H9 (cell line): ENCODE results near the gene BACH2. TPM values are rescaled to one million over a fixed set of nuclear protein-coding genes. Genes with fewer than 3 reads are reported as not detected.

Source experiments
- DNase-seq: peaks from one replicate; pipeline ENCODE4 v3.0.0-alpha.2; 2017
- H2AFZ ChIP-seq: one replicate; pipeline ENCODE4 v1.6.1; 2013; ENCODE audit warnings: mild to moderate bottlenecking, low read length, control low read depth, moderate library complexity
- H2AK5ac ChIP-seq: 2 replicates; pipeline ENCODE4 v1.6.1; 2013; ENCODE audit warnings: low read length, control low read depth, mixed read lengths; ENCODE audit not compliant: insufficient read length
- H2BK120ac ChIP-seq: one replicate; pipeline ENCODE4 v1.6.1; 2013; ENCODE audit warnings: low read depth, mild to moderate bottlenecking, low read length, control low read depth, inconsistent platforms; ENCODE audit not compliant: poor library complexity, severe bottlenecking
- H2BK12ac ChIP-seq: 2 replicates; pipeline ENCODE4 v1.6.1; 2013; ENCODE audit warnings: low read length, control low read depth, mixed read lengths, low read depth; ENCODE audit not compliant: insufficient read length
- H2BK15ac ChIP-seq: 2 replicates; pipeline ENCODE4 v1.6.1; 2013; ENCODE audit warnings: low read depth, low read length, control low read depth
- H2BK20ac ChIP-seq: one replicate; pipeline ENCODE4 v1.6.1; 2013; ENCODE audit warnings: low read depth, mild to moderate bottlenecking, low read length, control low read depth, inconsistent platforms; ENCODE audit not compliant: poor library complexity, severe bottlenecking
- H2BK5ac ChIP-seq: 2 replicates; pipeline ENCODE4 v1.6.1; 2013; ENCODE audit warnings: low read length, control low read depth, mixed read lengths; ENCODE audit not compliant: insufficient read length
- H3K14ac ChIP-seq: 2 replicates; pipeline ENCODE4 v1.6.1; 2013; ENCODE audit warnings: low read length, control low read depth; ENCODE audit not compliant: insufficient read depth
- H3K18ac ChIP-seq: 2 replicates; pipeline ENCODE4 v1.6.1; 2013; ENCODE audit warnings: low read depth, mild to moderate bottlenecking, mixed read lengths, low read length, control low read depth; ENCODE audit not compliant: insufficient read length
- H3K23ac ChIP-seq: 2 replicates; pipeline ENCODE4 v1.6.1; 2013; ENCODE audit warnings: low read length, control low read depth, mixed read lengths, low read depth; ENCODE audit not compliant: insufficient read length
- H3K23me2 ChIP-seq: 2 replicates; pipeline ENCODE4 v1.6.1; 2013; ENCODE audit warnings: low read depth, mild to moderate bottlenecking, mixed read lengths, low read length, control low read depth; ENCODE audit not compliant: insufficient read length, poor library complexity, severe bottlenecking
- H3K27ac ChIP-seq: 2 replicates; pipeline ENCODE4 v1.5.1; 2013; ENCODE audit warnings: low read length, control low read depth, mixed read lengths, low read depth; ENCODE audit not compliant: insufficient read length
- H3K27me3 ChIP-seq: 2 replicates; pipeline ENCODE4 v1.6.1; 2013; ENCODE audit warnings: low read length, control low read depth, inconsistent platforms; ENCODE audit not compliant: insufficient read depth
- H3K4ac ChIP-seq: 2 replicates; pipeline ENCODE4 v1.6.1; 2013; ENCODE audit warnings: low read depth, mild to moderate bottlenecking, control low read depth, inconsistent platforms, low read length, moderate library complexity
- H3K4me1 ChIP-seq: 2 replicates; pipeline ENCODE4 v1.6.1; 2013; ENCODE audit warnings: low read length, control low read depth, inconsistent platforms; ENCODE audit not compliant: insufficient read depth
- H3K4me2 ChIP-seq: 2 replicates; pipeline ENCODE4 v1.6.1; 2013; ENCODE audit warnings: low read length, control low read depth, mixed read lengths; ENCODE audit not compliant: insufficient read length, insufficient read depth
- H3K56ac ChIP-seq: 2 replicates; pipeline ENCODE4 v1.6.1; 2013; ENCODE audit warnings: low read depth, mild to moderate bottlenecking, mixed read lengths, low read length, control low read depth; ENCODE audit not compliant: insufficient read length
- H3K79me1 ChIP-seq: 2 replicates; pipeline ENCODE4 v1.6.1; 2013; ENCODE audit warnings: low read depth, mild to moderate bottlenecking, moderate library complexity, low read length, control low read depth, inconsistent platforms; ENCODE audit not compliant: insufficient read depth, poor library complexity, severe bottlenecking
- H3K79me2 ChIP-seq: 2 replicates; pipeline ENCODE4 v1.6.1; 2013; ENCODE audit warnings: low read length, control low read depth, inconsistent platforms; ENCODE audit not compliant: insufficient read depth
- H3K9ac ChIP-seq: 2 replicates; pipeline ENCODE4 v1.6.1; 2013; ENCODE audit warnings: low read length, control low read depth, mixed read lengths; ENCODE audit not compliant: insufficient read length; ENCODE audit errors: extremely low read depth
- H3K9me3 ChIP-seq: one replicate; pipeline ENCODE4 v1.6.1; 2013; ENCODE audit warnings: low read depth, low read length, inconsistent platforms; ENCODE audit not compliant: control insufficient read depth
- H3T11ph ChIP-seq: one replicate; pipeline ENCODE4 v1.6.1; 2013; ENCODE audit warnings: mild to moderate bottlenecking, low read length, control low read depth, inconsistent platforms
- H4K20me1 ChIP-seq: one replicate; pipeline ENCODE4 v1.6.1; 2013; ENCODE audit not compliant: control insufficient read depth, insufficient read length, insufficient read depth
- H4K5ac ChIP-seq: 2 replicates; pipeline ENCODE4 v1.6.1; 2013; ENCODE audit warnings: low read depth, mild to moderate bottlenecking, mixed read lengths, low read length, control low read depth; ENCODE audit not compliant: insufficient read length
- H4K8ac ChIP-seq: replicated peaks from 2 replicates; pipeline ENCODE4 v1.6.1; 2013; ENCODE audit warnings: low read length, control low read depth, mixed read lengths, low read depth; ENCODE audit not compliant: insufficient read length
- H4K91ac ChIP-seq: 2 replicates; pipeline ENCODE4 v1.6.1; 2013; ENCODE audit warnings: low read depth, mild to moderate bottlenecking, moderate library complexity, mixed read lengths, low read length, control low read depth; ENCODE audit not compliant: insufficient read length
- H3K27ac Mint-ChIP-seq, 3 experiments: 2 replicates in 2 of 3; 3 replicates in 1 of 3; pipeline ENCODE4 v1.8.0; 2020 to 2021; ENCODE audit warnings: mixed read lengths in 3 of 3, mild to moderate bottlenecking in 1 of 3, moderate library complexity in 1 of 3
- H3K27me3 Mint-ChIP-seq: 2 replicates; pipeline ENCODE4 v1.8.0; 2021; ENCODE audit warnings: low read depth, mild to moderate bottlenecking, moderate library complexity, mixed read lengths
- H3K36me3 Mint-ChIP-seq, 3 experiments: 2 replicates in 2 of 3; 3 replicates in 1 of 3; pipeline ENCODE4 v1.8.0; 2020 to 2021; ENCODE audit warnings: low read depth in 3 of 3, mixed read lengths in 3 of 3; ENCODE audit not compliant: insufficient read depth in 1 of 3
- H3K4me1 Mint-ChIP-seq, 2 experiments: 2 replicates each; pipeline ENCODE4 v1.8.0; 2020; ENCODE audit warnings: mixed read lengths in 2 of 2
- H3K4me3 Mint-ChIP-seq, 2 experiments: 2 replicates in 1 of 2; 3 replicates in 1 of 2; pipeline ENCODE4 v1.8.0; 2020 to 2021; ENCODE audit warnings: mild to moderate bottlenecking in 2 of 2, mixed read lengths in 2 of 2, moderate library complexity in 1 of 2
- H3K9me3 Mint-ChIP-seq, 2 experiments: 2 replicates in 1 of 2; 3 replicates in 1 of 2; pipeline ENCODE4 v1.8.0; 2020; ENCODE audit warnings: mild to moderate bottlenecking in 2 of 2, mixed read lengths in 2 of 2, moderate library complexity in 1 of 2
- WGBS: extraction: QIAGEN DNeasy Blood & Tissue Kit; methylation state at CpG from one replicate; pipeline ENCODE4 v1.1.7; 2013; ENCODE audit warnings: missing lambda C conversion rate, low lambda C conversion rate, mixed read lengths; ENCODE audit not compliant: insufficient read length; ENCODE audit errors: extremely low coverage; 5-methylcytosine and 5-hydroxymethylcytosine counted together
- total RNA-seq: library from RNA; stranded (reverse); gene quantifications from 2 replicates; pipeline ENCODE4 v1.2.1, GENCODE V29; 2021
- TF ChIP-seq, protein P1 (sequence below): fragments of 200-600 bp; sonication (generic); conservative IDR thresholded peaks from 3 replicates; pipeline ENCODE4 v1.8.0; 2021; ENCODE audit warnings: antibody characterized with exemption, mild to moderate bottlenecking

The BACH2 gene
- total RNA-seq, 1 experiment from 2014 or later: 2.0 TPM

DNA sequence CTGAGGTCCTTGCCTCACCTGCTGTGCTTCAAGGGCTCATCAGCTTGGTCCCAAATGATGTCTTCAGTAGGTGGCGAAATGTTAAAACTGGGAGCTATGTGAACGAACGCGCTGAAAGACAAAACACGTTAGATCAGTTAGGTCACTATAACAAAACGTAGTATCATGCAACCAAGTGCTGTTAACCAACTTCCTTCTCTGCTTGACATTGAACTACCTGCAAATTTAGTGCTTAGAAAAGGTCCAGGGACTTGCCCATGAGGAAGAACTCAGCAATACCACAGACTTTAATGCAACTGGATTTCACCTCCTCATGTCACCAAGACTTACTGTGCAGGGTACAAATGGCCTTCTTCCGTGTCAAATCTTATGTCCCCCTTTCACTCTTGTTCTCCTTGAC, 24.8 kb downstream of the BACH2 start:
- H3K23ac ChIP-seq: no peak overlapping the region
- H3K18ac ChIP-seq: no peak overlapping the region
- Mint-ChIP-seq H3K4me3 (no peak overlapping the region), H3K9me3 (peaks cover 0 to 4% of the 10 kb centered on the region in 2 experiments; a peak in 1 of 5 replicates), H3K27me3 (no peaks in the 10 kb centered on the region), H3K36me3 (peaks cover 0 to 14% (median 0%) of the 10 kb centered on the region in 3 experiments; a peak in 1 of 7 replicates), H3K4me1 (peaks cover 5 to 11% of the 10 kb centered on the region in 2 experiments), H3K27ac (no peak overlapping the region)
- no peak overlapping the region for H3K27ac ChIP-seq
- H4K91ac ChIP-seq: no peak overlapping the region
- no peak overlapping the region for H4K8ac ChIP-seq
- H3K56ac ChIP-seq: no peak overlapping the region
- no peak overlapping the region for H2AK5ac ChIP-seq
- WGBS: no CpG with 5 or more reads among the region's 7 CpGs
- no peaks in the 10 kb centered on the region for H3K79me2 ChIP-seq
- no peak overlapping the region for H3K9ac ChIP-seq
- TF ChIP-seq, protein P1, sequence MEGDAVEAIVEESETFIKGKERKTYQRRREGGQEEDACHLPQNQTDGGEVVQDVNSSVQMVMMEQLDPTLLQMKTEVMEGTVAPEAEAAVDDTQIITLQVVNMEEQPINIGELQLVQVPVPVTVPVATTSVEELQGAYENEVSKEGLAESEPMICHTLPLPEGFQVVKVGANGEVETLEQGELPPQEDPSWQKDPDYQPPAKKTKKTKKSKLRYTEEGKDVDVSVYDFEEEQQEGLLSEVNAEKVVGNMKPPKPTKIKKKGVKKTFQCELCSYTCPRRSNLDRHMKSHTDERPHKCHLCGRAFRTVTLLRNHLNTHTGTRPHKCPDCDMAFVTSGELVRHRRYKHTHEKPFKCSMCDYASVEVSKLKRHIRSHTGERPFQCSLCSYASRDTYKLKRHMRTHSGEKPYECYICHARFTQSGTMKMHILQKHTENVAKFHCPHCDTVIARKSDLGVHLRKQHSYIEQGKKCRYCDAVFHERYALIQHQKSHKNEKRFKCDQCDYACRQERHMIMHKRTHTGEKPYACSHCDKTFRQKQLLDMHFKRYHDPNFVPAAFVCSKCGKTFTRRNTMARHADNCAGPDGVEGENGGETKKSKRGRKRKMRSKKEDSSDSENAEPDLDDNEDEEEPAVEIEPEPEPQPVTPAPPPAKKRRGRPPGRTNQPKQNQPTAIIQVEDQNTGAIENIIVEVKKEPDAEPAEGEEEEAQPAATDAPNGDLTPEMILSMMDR: no peak
- no peak overlapping the region for H2BK20ac ChIP-seq
- H3K9me3 ChIP-seq: no peaks in the 10 kb centered on the region
- no peak overlapping the region for H2BK120ac ChIP-seq
- no peak overlapping the region for H3K4ac ChIP-seq
- H3K4me1 ChIP-seq: no peaks in the 10 kb centered on the region
- H2BK12ac ChIP-seq: no peak overlapping the region
- H3K27me3 ChIP-seq: no peaks in the 10 kb centered on the region
- no peak for DNase-seq
- H2BK15ac ChIP-seq: no peak overlapping the region
- no peak overlapping the region for H3K14ac ChIP-seq
- no peak overlapping the region for H4K5ac ChIP-seq
- no peaks in the 10 kb centered on the region for H4K20me1 ChIP-seq
- H2BK5ac ChIP-seq: no peak overlapping the region
- no peaks in the 10 kb centered on the region for H3K23me2 ChIP-seq
- no peak overlapping the region for H2AFZ ChIP-seq
- H3T11ph ChIP-seq: no peak overlapping the region
- H3K4me2 ChIP-seq: no peak overlapping the region
- H3K79me1 ChIP-seq: no peaks in the 10 kb centered on the region
